Naive thymus-derived CD8-positive, alpha-beta T cell (primary cell): ENCODE results near the gene C11orf42. TPM values are rescaled to one million over a fixed set of nuclear protein-coding genes. Genes with fewer than 3 reads are reported as not detected.

ENCODE experiments used
- ATAC-seq, 2 donors: fragments of 150-1000 bp; cut with Tn5 transposase in 1 of 2; sonication (Bioruptor Pico), chemical (Tn5 transposase) in 1 of 2; 1 replicate in 1 of 2; 2 replicates in 1 of 2; pipeline ENCODE4 v1.10.0; 2021; ENCODE audit warnings: mild to moderate bottlenecking in 2 of 2, moderate library complexity in 2 of 2
- POLR2A ChIA-PET: fragments of 350-600 bp; sonication (Branson Sonifier 250); formaldehyde crosslinking; loops from one replicate; lab custom pipeline; 2021; ENCODE audit warnings: antibody characterized with exemption; lab: Charles Lee
- DNase-seq, 10 donors: peaks; one replicate each; pipeline versions ENCODE4 v3.0.0 to v3.0.0-alpha.2; 2020 to 2022
- H3K27ac Mint-ChIP-seq, 10 donors: one replicate each; pipeline ENCODE4 v1.8.0; 2020 to 2022; ENCODE audit warnings: mild to moderate bottlenecking in 10 of 10, mixed read lengths in 10 of 10, moderate library complexity in 4 of 10, inconsistent platforms in 1 of 10
- H3K27me3 Mint-ChIP-seq, 5 donors: one replicate each; pipeline ENCODE4 v1.8.0; 2021 to 2022; ENCODE audit warnings: mixed read lengths in 5 of 5
- H3K36me3 Mint-ChIP-seq, 3 donors: one replicate each; pipeline ENCODE4 v1.8.0; 2020 to 2022; ENCODE audit warnings: mixed read lengths in 3 of 3, mild to moderate bottlenecking in 2 of 3, inconsistent platforms in 1 of 3
- H3K4me1 Mint-ChIP-seq, 4 donors: one replicate each; pipeline ENCODE4 v1.8.0; 2021 to 2022; ENCODE audit warnings: mixed read lengths in 4 of 4
- H3K4me3 Mint-ChIP-seq, 10 donors: one replicate each; pipeline ENCODE4 v1.8.0; 2020 to 2022; ENCODE audit warnings: mild to moderate bottlenecking in 10 of 10, mixed read lengths in 10 of 10, moderate library complexity in 6 of 10, inconsistent platforms in 1 of 10
- H3K9me3 Mint-ChIP-seq, 9 donors: one replicate each; pipeline ENCODE4 v1.8.0; 2020 to 2022; ENCODE audit warnings: mixed read lengths in 9 of 9, mild to moderate bottlenecking in 3 of 9, inconsistent platforms in 1 of 9, moderate library complexity in 1 of 9
- polyA plus RNA-seq, 3 donors: library from polyadenylated mRNA; unstranded; fragments of 300-500 nt; fragmentation: Illumina TruSeq; gene quantifications; one replicate each; pipeline ENCODE4 v1.2.3, GENCODE V29; 2021
- total RNA-seq, 8 experiments: library from RNA in 2 of 8; stranded (reverse) in 2 of 8; gene quantifications; one replicate each; pipeline ENCODE4 v1.2.3 and lab custom pipeline; 2021 to 2026

C11orf42 gene
- total and polyA plus RNA-seq, 5 experiments from 2014 or later: not detected

DNA sequence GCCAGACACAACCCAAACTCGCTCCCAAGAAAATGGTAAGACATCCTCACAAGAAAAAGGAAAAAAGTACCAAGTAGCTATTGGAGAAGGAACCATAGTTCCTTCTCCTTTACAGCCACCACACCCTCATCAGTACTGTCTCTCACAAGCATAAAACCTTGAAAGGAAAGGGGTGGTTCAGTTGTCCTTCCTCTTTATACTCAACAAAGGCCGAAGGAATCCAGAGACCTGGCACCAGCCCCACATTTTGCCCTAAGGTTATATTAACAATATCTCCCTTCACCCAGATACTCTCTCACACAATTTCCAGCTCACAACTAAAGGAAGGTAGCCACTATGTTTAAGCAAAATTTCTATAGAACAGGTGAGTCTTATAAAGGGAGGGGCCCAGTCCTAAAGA is 20.5 kb downstream of the C11orf42 start:
- H3K27me3 Mint-ChIP-seq: no peaks in the 10 kb centered on the region
- H3K27ac Mint-ChIP-seq: peak overlapping the region in 2 of 10 donors; percentile 27 to 36
- H3K4me3 Mint-ChIP-seq: no peak overlapping the region
- DNase-seq (no peak), ATAC-seq (no peak)
- POLR2A ChIA-PET: interaction anchor here (0.6 kb wide), 1 partner anchor 10 kb away, joined by 5 read pairs; no protein-coding TSS in a partner anchor
- H3K9me3 Mint-ChIP-seq: no peaks in the 10 kb centered on the region
- peaks cover 40 to 53% (median 49%) of the 10 kb centered on the region in 4 donors for H3K4me1 Mint-ChIP-seq
- H3K36me3 Mint-ChIP-seq: peaks cover 4 to 56% (median 9%) of the 10 kb centered on the region in 3 donors

DNA sequence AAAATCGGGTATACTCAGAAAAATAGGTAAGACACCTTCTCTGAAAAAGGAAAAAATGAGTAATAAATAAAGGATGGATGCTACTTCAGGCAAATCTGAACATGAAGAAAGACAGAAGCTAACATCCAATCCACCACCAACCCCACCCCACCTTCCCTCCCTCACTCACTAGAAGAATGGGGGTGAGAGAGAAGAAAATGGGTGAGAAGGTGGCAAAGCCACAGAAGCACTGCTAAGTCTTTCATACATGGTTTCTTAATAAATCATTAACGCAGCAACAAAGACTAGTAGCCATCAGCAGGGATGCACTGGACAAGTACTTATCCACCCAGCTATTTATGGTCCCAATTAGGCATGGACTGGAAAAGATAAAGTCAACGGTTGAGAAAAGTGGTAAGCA is 23.2 kb downstream of the C11orf42 start:
- ATAC-seq: no peak
- Mint-ChIP-seq H3K4me3 (peak overlapping the region in 1 of 10 donors; percentile 43), H3K27me3 (no peaks in the 10 kb centered on the region), H3K27ac (peak overlapping the region in 1 of 10 donors; percentile 42), H3K4me1 (peaks cover 43 to 74% (median 67%) of the 10 kb centered on the region in 4 donors), H3K36me3 (peaks cover 0 to 35% (median under 1%) of the 10 kb centered on the region in 3 donors), H3K9me3 (no peaks in the 10 kb centered on the region)
- DNase-seq: peak in 1 of 10 donors; percentile 17
- POLR2A ChIA-PET: no interaction called here

DNA sequence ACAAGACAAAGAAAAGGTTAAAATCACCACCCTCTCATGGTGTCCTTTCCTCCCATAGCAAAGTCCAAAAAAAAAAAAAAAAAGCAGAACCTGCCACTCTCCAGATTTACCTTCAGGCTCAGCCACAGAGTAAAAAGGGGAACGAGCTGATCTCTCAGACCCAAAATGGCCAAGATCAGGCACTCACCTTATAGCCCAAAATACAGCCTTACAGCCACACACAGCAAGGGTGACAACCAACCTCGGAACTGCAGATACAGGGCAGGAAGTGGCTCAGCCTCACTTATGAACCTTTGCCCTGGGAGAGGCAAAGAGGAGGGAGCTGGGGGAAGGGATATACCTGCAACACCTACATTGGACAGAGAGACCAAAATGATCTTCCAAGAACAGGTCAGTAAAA is 24.6 kb downstream of the C11orf42 start:
- ATAC-seq (no peak), DNase-seq (no peak)
- no peaks in the 10 kb centered on the region for H3K27me3 Mint-ChIP-seq
- POLR2A ChIA-PET: no interaction called here
- peaks cover 52 to 88% (median 76%) of the 10 kb centered on the region in 4 donors for H3K4me1 Mint-ChIP-seq
- H3K36me3 Mint-ChIP-seq: peaks cover 0 to 25% (median 0%) of the 10 kb centered on the region in 3 donors
- peak overlapping the region in 1 of 10 donors; percentile 72 for H3K4me3 Mint-ChIP-seq
- no peaks in the 10 kb centered on the region for H3K9me3 Mint-ChIP-seq
- H3K27ac Mint-ChIP-seq: peak overlapping the region in 3 of 10 donors; percentile 44 to 90 (median 58)

DNA sequence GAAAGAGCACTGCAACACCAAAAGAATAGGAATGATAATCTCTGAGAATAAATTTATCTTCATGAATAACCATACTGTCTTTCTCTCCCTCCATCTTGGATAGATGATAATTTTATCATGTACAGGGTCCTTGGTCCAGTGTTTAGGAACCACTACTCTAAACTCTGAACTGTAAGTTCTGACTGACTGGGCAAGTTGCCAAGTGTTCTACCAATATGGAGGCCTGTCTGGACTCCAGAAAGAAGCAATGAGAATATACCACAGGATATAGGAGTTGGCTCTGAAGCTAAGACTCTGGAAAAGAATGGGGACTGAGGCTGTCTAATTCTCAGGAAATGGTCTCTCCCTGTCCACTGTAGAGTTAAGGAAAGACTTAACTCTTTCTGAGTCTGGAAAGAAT is 27.5 kb downstream of the C11orf42 start:
- Mint-ChIP-seq H3K27me3 (no peaks in the 10 kb centered on the region), H3K4me3 (peak overlapping the region in 9 of 10 donors; percentile 1 to 89 (median 54)), H3K36me3 (peaks cover 0 to 16% (median 0%) of the 10 kb centered on the region in 3 donors), H3K4me1 (peaks cover 35 to 66% (median 58%) of the 10 kb centered on the region in 4 donors), H3K27ac (peak overlapping the region in 5 of 10 donors; percentile 3 to 56 (median 41)), H3K9me3 (no peaks in the 10 kb centered on the region)
- POLR2A ChIA-PET: no interaction called here
- ATAC-seq (no peak), DNase-seq (no peak)

DNA sequence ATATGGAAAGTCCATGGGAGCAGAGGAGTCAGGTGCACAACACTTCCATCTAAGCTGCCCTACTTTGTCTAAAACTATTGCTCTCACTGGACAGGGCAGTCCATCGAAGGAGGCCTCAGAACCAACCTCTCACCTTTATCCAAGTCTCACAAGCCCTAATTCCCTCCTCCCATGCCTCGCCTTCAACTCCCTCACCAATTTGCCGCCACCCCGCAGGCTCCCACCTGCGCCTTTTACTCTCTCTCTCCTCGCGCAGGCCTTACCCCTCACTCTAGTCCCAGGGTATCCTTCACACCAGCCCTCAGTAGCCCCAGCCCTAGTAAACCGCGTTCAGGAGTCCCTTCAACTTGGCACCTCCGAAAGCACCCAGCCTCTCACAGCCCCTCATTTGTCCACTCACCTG is 28.6 kb downstream of the C11orf42 start:
- H3K4me3 Mint-ChIP-seq: peak overlapping the region; percentile 89 to 100 (median 99)
- peaks cover 33 to 62% (median 50%) of the 10 kb centered on the region in 4 donors for H3K4me1 Mint-ChIP-seq
- DNase-seq: peak in 1 of 10 donors; percentile 17
- peak in 1 of 2 donors; percentile 0 for ATAC-seq
- H3K9me3 Mint-ChIP-seq: no peaks in the 10 kb centered on the region
- peaks cover 0 to 13% (median 0%) of the 10 kb centered on the region in 3 donors for H3K36me3 Mint-ChIP-seq
- POLR2A ChIA-PET: interaction anchor here (0.7 to 1.5 kb wide), 3 partner anchors 9 to 545 kb away, joined by 3 read pairs; partner anchors contain the start of genes TPP1 and TRIM22
- H3K27ac Mint-ChIP-seq: peak overlapping the region; percentile 92 to 100 (median 98)
- peaks cover 0 to 2% (median 0%) of the 10 kb centered on the region in 5 donors for H3K27me3 Mint-ChIP-seq

DNA sequence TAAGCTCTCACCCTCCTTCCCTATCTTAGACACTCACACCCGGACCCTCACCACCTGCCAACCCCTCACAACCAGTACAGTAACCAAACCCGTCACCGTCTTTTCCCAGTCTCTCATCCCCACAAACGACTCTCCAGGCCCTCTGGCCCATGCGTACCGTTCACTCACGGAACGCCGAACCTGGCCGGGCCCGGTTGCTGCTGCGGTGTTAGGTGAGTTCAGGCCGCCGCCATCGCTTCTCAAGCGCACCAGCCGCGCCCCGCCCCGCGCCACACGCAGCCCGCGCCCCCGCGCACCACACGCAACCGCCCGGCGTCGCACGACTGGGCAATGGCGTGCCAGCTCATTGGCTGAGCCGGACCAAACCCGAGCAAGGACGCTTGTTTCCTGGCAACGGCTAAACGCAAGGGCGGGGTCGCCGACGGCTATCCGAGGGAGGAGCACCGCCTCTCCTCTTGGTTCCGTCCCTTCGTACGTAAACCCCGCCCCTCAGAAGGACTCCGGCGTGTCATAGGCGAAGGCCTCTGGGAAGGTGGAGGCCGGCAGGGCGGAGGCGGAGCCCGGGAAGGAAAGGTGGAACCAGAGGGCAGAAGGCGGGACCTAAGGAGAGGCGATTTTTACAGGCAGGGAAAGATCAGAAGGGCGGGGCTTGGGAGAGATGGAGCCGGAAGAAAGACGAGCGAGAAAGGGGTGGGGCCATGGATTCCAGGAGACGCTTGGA is 29.2 kb downstream of the C11orf42 start, which contains the start of gene FHIP1B:
Gene FHIP1B, minus strand, starts transcription at position 250 of the 721 bp plus-strand sequence. CDS start 10,120 bp downstream, outside the sequence.
- ATAC-seq (peak; percentile 88 to 91), DNase-seq (peak; percentile 94 to 100 (median 99))
- H3K4me3 Mint-ChIP-seq: peak within 1 kb of the TSS; percentile 89 to 100 (median 99)
- peaks cover 29 to 56% (median 45%) of the 10 kb centered on the region in 4 donors for H3K4me1 Mint-ChIP-seq
- H3K9me3 Mint-ChIP-seq: no peaks in the 10 kb centered on the region
- POLR2A ChIA-PET: interaction anchor here (0.7 to 1.5 kb wide), 4 partner anchors 8 to 545 kb away, joined by 3 read pairs; partner anchors contain the start of genes SMPD1, TPP1 and TRIM22
- peaks cover 0 to 10% (median 0%) of the 10 kb centered on the region in 3 donors for H3K36me3 Mint-ChIP-seq
- H3K27me3 Mint-ChIP-seq: peaks cover 0 to 3% (median 0%) of the 10 kb centered on the region in 5 donors
- H3K27ac Mint-ChIP-seq: peak within 1 kb of the TSS; percentile 92 to 100 (median 98)

DNA sequence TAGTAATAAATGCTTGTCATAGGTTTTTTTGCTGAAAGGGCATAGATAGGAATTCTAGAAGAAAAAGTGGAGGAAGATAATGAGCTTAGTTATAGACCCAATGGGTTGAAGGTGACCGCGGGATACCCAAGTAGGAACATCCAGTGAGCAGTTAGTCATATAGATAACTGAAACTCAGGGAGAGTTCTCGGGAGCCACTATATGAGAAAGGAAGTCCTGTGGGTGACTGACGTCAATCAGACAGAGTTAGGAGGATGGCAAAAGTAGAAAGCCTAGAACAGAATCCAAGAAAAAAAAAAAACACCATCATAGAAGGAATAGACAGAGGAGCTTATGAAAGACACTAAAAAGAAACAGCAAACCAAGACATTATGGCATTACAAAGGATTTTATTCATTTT is 31.9 kb downstream of the C11orf42 start:
- Mint-ChIP-seq H3K27ac (no peak overlapping the region), H3K4me1 (peaks cover 17 to 32% (median 23%) of the 10 kb centered on the region in 4 donors), H3K27me3 (peaks cover 1 to 15% (median 11%) of the 10 kb centered on the region in 5 donors), H3K4me3 (no peak overlapping the region), H3K9me3 (no peaks in the 10 kb centered on the region), H3K36me3 (peaks cover 0 to 2% (median 0%) of the 10 kb centered on the region in 3 donors)
- ATAC-seq: no peak
- no peak for DNase-seq
- POLR2A ChIA-PET: no interaction called here

DNA sequence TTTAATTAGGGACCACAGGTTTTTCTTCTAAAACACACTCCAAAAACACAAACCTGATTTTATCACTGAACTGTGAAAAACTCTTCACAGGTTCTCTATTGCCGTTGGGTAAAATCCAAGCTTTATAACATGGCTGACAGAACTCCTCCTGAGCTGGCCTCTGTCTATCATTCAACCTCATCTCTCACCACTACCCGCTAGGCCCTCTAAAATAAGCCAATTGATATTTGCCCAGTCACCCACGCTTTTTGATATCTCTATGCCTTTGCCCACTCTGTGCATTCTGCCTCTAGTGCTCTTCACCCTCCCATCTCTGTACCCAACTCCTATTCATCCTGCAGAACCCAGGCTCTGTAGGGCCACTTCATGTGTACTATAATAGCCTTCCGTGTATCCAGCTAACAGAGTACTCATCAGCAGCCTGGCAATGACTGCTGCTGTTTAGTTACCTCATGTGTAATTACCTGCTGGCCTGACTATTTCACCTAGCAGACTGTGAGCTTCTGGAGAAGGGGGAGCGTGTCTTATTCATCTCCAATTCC is 32.5 kb downstream of the C11orf42 start:
- ATAC-seq (no peak), DNase-seq (no peak)
- H3K36me3 Mint-ChIP-seq: peaks cover 0 to 2% (median 0%) of the 10 kb centered on the region in 3 donors
- peaks cover 1 to 15% (median 11%) of the 10 kb centered on the region in 5 donors for H3K27me3 Mint-ChIP-seq
- POLR2A ChIA-PET: no interaction called here
- no peak overlapping the region for H3K27ac Mint-ChIP-seq
- no peaks in the 10 kb centered on the region for H3K9me3 Mint-ChIP-seq
- H3K4me3 Mint-ChIP-seq: no peak overlapping the region
- H3K4me1 Mint-ChIP-seq: peaks cover 16 to 28% (median 20%) of the 10 kb centered on the region in 4 donors

DNA sequence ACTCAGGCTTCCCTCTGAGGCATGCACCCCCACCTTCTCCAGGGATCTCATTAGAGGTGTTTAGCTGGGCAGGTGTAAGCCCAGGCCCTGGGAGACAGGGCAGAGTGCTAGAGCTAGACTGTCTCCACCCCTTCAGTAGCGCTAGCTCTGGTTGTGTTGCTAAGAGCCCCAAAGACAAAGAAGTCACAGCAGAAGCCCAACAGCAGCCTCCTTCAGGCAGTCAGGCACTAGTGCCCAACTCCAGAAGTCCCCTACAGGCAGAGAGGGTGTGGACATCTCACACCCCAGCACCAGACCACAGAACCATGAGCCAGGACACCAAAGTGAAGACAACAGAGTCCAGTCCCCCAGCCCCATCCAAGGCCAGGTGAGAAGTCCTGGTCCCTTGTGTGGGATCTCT is 33.5 kb downstream of the C11orf42 start, which contains the start of gene CNGA4:
Gene CNGA4, plus strand, starts transcription at position 188 of the 400 bp plus-strand sequence. Its CDS starts 118 bp downstream, at position 306.
- POLR2A ChIA-PET: no interaction called here
- Mint-ChIP-seq H3K27ac (no peak within 1 kb of the TSS), H3K36me3 (peaks cover 0 to 2% (median 0%) of the 10 kb centered on the region in 3 donors), H3K27me3 (peaks cover 6 to 21% (median 15%) of the 10 kb centered on the region in 5 donors), H3K9me3 (no peaks in the 10 kb centered on the region), H3K4me3 (no peak within 1 kb of the TSS), H3K4me1 (peaks cover 10 to 17% (median 11%) of the 10 kb centered on the region in 4 donors)
- DNase-seq (no peak), ATAC-seq (no peak)

DNA sequence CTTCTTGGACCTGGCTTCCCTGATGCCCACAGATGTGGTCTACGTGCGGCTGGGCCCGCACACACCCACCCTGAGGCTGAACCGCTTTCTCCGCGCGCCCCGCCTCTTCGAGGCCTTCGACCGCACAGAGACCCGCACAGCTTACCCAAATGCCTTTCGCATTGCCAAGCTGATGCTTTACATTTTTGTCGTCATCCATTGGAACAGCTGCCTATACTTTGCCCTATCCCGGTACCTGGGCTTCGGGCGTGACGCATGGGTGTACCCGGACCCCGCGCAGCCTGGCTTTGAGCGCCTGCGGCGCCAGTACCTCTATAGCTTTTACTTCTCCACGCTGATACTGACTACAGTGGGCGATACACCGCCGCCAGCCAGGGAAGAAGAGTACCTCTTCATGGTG is 34.8 kb downstream of the C11orf42 start:
- ATAC-seq (no peak), DNase-seq (no peak)
- no peak overlapping the region for H3K4me3 Mint-ChIP-seq
- H3K27me3 Mint-ChIP-seq: peaks cover 6 to 21% (median 17%) of the 10 kb centered on the region in 5 donors
- H3K27ac Mint-ChIP-seq: no peak overlapping the region
- no peaks in the 10 kb centered on the region for H3K9me3 Mint-ChIP-seq
- H3K4me1 Mint-ChIP-seq: peaks cover 3 to 6% (median 4%) of the 10 kb centered on the region in 4 donors
- POLR2A ChIA-PET: no interaction called here
- no peaks in the 10 kb centered on the region for H3K36me3 Mint-ChIP-seq

DNA sequence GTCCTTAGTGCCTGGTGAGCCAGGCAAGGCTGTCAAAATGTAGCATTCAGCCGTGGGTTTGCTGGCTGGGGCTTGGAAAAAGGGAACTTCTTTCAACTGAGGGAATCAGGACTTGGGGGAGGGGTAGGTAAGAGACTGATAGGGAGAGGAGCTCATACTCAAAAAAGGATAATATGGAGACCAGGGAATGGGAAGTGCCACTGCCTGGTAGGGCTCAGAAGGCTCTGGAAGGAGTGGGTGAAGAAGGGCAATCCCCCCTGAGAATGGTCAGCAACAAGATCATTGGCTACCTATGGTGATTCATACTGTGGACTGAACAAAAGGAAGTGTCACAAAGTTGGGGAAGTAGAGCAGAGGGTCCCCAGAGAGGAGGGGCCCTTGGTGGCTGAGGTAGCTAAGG is 35.4 kb downstream of the C11orf42 start:
- Mint-ChIP-seq H3K27ac (no peak overlapping the region), H3K4me3 (no peak overlapping the region), H3K4me1 (peaks cover 0 to 2% (median 0%) of the 10 kb centered on the region in 4 donors), H3K27me3 (peaks cover 7 to 21% (median 17%) of the 10 kb centered on the region in 5 donors), H3K36me3 (no peaks in the 10 kb centered on the region), H3K9me3 (no peaks in the 10 kb centered on the region)
- POLR2A ChIA-PET: no interaction called here
- ATAC-seq (no peak), DNase-seq (no peak)

DNA sequence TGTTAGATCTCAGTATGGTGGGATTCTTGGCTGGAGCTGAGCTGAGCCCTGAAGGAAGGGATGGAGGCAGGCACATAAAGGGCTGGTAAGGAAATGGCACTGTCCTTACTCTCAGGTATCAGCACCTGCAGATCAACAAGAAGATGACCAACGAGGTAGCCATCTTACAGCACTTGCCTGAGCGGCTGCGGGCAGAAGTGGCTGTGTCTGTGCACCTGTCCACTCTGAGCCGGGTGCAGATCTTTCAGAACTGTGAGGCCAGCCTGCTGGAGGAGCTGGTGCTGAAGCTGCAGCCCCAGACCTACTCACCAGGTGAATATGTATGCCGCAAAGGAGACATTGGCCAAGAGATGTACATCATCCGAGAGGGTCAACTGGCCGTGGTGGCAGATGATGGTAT is 36.0 kb downstream of the C11orf42 start:
- H3K27ac Mint-ChIP-seq: no peak overlapping the region
- H3K4me1 Mint-ChIP-seq: peaks cover 0 to 2% (median 0%) of the 10 kb centered on the region in 4 donors
- no peak overlapping the region for H3K4me3 Mint-ChIP-seq
- H3K9me3 Mint-ChIP-seq: no peaks in the 10 kb centered on the region
- ATAC-seq: no peak
- DNase-seq: no peak
- H3K36me3 Mint-ChIP-seq: no peaks in the 10 kb centered on the region
- H3K27me3 Mint-ChIP-seq: peaks cover 7 to 21% (median 17%) of the 10 kb centered on the region in 5 donors
- POLR2A ChIA-PET: no interaction called here
